HG03025 (cell line): ENCODE results near the gene PTPRF.

ENCODE experiments used
- ATAC-seq: cut with Tn5 transposase; IDR thresholded peaks from one replicate; pipeline ENCODE4 v1.9.1; 2021; ENCODE audit warnings: mild to moderate bottlenecking, moderate library complexity; ENCODE audit not compliant: unreplicated experiment, low FRiP score

The PTPRF gene

DNA sequence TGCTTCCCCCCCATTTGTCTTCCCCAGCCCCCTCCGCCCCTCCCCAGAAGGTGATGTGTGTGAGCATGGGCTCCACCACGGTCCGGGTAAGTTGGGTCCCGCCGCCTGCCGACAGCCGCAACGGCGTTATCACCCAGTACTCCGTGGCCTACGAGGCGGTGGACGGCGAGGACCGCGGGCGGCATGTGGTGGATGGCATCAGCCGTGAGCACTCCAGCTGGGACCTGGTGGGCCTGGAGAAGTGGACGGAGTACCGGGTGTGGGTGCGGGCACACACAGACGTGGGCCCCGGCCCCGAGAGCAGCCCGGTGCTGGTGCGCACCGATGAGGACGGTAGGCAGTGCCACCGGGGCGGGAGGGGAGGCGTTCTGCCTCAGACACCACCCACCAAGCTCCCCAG is 67.0 kb downstream of the PTPRF start:
- ATAC-seq: no peak

DNA sequence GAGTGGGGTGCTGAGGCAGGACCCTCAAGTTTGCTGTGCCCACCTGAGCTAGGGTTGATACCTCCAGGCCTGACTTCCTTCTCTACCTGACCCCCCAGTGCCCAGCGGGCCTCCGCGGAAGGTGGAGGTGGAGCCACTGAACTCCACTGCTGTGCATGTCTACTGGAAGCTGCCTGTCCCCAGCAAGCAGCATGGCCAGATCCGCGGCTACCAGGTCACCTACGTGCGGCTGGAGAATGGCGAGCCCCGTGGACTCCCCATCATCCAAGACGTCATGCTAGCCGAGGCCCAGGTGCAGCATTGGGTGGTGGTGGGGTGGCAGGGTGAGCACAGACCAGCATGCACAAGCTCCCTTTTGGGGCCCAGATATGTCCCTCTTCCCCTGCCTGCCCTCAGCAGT is 67.9 kb downstream of the PTPRF start:
- ATAC-seq: no peak

DNA sequence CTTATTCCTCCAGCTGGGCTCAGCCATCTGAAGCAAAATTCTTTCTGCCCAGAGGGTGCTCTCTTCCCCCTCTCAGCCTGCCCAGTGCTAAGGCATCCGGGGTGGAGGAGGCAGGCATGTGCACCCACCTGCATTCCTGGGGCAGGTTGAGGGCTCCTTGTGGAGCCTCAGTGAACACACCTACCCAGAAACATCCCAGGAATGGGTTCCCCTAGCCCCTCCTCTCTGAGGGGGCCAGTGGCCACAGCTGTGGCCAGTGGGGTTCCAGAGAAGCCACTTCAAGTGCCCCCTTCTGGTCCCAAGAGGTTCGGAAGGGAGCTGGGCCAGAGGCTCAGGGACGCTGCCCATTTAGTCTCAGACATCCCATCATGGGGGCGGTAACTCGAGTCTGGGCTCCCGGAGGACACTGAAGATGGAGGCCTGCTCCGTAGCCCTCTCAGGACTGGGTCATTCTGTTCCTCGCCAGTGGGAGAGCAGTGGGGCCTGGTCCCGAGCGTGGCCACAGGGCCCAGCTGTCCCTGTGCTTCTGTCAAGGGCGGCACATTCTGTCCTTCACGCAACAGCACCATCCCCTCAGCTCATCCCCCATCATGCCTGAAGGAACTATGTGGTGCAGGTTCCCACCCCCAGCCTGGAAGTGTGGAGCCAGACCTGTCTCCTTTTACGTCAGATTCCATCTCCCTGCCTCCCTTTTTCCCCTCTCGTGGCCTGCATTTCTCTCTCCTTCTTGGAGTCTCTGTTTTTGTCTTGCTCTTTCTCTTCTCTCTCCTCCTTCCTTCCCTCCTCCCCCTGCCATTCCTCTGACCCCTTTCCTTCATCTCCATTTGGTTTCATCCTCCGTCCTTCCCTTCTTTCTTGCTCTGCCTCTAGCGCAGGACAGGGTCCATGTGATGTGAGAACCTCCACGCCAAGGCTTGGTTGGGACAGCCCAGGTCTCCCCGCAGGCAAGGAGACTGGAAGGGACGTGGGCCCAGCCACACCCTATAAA is 69.6 kb downstream of the PTPRF start:
- ATAC-seq: no peak

DNA sequence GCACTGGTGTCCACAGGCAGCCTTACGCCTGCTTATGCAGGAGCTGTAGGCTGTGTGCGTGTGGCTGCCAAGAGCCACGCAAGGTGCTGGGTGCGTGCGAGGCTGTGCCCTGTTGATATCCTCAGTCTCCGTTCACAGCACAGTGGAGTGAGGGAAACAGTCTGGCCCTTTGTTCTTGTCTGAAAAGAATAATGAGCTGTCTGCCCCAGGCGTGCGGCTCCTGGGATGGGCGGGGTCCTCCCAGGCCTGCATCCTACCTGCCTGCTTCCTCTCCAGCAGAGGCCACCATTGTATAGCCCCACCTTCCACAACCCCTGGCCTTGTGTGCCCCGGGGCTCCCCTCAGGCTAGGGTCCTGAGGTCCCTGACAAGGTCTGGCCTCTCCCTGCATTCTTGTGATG is 72.3 kb downstream of the PTPRF start:
- ATAC-seq: no peak

DNA sequence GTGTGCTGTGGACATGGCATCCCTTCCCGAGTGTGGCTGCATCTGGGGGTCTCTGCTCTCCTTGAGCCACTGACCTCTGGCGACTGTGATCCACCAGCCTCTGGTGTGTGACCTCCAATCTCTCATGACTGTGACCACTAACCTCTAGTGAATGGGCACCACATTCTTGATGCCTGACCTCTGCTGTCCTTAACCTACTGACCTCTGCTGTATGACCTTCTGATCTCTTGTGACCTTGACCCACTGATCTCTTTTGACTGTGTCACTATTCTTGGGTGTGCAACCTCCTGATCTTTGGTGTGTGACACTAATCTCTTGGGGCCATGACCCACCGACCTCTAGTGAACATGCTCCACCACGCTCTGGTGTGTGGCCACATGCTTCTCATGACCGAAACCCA is 73.5 kb downstream of the PTPRF start:
- no peak for ATAC-seq

DNA sequence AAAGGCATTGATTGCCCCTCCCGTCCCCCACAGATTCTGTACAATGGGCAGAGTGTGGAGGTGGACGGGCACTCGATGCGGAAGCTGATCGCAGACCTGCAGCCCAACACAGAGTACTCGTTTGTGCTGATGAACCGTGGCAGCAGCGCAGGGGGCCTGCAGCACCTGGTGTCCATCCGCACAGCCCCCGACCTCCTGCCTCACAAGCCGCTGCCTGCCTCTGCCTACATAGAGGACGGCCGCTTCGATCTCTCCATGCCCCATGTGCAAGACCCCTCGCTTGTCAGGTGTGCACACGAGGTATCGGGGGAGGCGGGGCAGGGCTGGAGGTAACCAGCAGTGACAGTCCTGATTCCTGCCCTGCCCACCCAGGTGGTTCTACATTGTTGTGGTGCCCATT is 74.5 kb downstream of the PTPRF start:
- ATAC-seq: no peak

DNA sequence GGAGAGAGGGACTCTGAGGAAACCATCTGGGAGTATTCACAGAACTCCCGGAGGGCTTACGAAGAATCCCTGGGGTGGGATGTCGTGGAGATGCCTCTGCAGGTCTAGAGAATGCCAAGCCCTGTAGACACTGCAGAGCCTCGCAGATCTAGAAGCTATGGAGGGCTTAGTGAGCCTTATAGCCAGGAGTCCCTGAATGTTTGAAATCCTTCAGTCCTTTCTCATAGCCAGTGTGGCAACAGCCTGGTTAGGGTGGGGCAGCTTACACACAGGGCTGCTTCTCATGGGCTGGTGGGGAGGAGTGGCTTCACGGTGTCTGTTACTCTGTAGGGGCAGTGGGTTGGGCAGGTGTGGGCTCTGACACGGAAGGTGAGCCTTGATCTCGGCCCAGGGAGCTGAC is 75.1 kb downstream of the PTPRF start:
- ATAC-seq: no peak

DNA sequence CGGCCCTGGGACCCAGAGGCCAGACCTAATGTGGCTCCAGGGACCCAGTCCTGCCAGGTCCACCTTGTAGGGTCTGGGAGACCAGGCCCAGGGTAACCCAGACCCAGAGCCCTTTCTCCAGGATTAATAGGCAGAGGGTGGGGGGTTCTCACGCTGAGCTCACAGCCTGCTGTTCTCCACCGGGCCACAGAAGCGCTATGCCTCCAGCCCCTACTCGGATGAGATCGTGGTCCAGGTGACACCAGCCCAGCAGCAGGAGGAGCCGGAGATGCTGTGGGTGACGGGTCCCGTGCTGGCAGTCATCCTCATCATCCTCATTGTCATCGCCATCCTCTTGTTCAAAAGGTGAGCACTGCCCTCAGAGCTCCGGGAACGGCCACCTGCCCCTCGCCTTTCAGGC is 75.9 kb downstream of the PTPRF start:
- ATAC-seq: no peak

DNA sequence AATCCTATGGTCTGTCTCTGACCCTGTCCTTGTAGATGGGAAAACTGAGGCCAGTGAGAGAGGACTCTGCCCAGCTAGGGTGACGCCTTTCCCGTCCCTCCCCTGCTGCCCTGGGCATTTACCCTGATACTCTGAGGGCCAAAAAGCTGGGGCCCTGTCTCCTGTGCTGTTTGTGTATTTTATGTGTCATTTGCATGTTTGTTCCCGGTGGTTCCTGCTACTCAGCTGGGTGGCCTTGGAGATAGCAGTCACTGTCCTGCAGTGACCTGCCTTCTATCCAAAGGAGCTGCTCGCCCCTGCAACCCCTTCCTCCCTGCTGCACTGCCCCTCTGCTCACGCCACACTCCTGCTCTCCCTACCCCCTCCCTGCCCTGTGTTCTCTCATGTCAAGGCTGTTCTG is 78.1 kb downstream of the PTPRF start:
- ATAC-seq: no peak

DNA sequence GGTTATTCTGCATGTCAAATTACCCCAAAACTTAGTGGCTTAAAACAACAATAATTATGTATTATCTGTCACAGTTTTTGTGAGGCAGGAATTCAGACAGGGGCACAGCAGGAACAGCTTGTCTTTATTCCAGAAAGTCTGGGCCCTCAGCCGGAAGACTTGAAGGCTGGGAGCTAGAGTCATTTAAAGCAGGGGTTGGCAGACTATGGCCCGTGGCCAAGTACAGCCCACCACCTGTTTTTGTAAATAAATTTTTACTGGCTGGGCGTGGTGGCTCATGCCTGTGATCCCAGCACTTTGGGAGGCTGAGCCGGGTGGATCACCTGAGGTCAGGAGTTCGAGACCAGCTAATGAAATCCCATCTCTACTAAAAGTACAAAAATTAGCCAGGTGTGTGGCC is 79.7 kb downstream of the PTPRF start:
- no peak for ATAC-seq

DNA sequence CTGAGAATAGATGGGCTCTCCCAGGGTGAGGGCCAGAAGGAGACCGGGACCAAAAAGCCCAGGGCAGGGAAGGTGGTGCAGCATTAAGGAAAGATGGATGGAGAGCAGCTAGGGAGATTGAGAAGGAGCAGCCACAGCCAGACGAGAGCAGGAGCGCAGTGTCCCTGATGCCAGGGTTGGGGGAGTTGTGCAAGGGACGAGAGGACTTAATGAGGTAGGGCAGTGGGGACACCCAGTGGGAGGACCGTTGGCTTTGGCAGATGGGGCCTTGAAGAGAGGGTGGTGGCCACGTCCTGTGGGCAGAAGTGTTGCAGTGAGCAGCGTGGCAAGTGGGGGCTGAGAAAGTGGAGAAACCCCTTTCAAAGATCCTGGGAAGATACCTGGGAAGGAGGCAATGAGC is 81.3 kb downstream of the PTPRF start:
- no peak for ATAC-seq

DNA sequence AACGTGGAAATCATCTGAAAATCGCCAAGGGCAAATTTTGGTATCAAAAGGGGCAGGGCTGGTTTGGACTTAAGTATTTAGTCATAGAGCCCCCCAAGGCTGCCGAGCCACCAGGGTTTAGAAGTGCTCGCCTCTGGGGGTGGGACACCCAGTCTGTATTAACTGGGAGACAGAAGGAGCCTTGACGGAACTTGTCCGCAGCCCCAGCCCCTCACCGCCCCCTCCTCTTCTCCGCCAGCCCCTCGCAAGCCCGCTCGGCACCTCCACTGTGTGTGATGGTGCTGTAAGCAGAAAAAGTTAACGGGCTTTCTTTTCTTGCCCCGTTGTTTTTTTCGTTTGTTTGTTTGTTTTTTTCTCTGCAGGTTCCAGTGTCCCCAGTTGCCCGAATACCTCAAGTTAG is 81.7 kb downstream of the PTPRF start:
- ATAC-seq: no peak

DNA sequence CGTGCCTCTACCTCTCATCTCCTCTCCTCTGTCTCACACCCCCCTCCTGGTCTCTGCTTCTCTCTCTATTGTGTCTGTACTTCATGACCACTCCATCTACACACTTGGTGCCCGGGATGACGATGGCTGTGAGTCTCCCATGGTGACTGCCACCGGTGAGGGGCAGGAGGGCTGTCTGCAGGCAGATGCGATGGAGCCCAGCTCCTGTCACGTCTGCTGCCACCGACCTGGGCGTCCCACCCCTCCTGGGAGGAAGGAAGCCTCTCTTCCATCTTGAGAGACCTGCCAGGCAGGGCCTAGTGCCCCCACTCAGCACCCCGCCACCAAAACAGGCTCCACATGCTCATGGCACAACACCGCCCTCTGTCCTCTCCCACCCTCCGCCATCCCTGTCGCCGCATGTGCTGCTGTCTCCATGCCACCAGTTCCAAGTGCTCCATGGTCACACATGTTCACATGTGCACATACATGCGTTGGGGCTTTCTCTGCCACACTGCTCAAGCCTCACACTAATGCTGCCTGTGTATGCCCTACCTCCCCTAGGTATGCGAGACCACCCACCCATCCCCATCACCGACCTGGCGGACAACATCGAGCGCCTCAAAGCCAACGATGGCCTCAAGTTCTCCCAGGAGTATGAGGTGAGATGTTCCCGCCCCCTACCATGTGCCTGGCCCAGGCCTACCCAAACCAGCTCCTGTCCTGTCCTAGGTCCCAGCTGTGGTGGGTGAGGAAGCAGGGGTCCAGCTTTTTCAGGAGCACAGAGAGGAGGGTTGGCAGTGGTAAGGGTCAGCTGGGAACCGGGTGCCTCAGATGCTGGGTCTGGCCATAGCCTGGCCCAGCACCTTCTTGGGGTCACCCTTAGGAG is 82.6 kb downstream of the PTPRF start:
- ATAC-seq: no peak

DNA sequence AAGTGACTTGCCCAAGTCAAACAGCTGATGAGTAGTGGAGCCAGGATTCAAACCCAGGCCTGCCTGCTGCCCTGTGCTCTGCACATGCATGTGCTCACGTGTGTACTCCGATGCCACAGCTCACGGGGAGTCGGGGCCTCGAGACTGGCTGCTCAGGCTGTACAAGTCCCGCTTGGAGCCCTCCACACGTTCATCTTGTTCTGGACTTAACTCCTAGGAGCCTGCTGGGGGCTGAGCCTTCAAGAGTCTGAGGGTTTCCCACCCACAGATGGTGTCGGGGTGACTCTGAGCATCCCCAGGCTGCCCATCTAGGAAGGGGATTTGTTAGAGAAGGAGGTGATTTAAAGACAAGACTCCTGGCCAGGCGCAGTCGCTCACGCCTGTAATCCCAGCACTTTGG is 83.5 kb downstream of the PTPRF start:
- no peak for ATAC-seq

DNA sequence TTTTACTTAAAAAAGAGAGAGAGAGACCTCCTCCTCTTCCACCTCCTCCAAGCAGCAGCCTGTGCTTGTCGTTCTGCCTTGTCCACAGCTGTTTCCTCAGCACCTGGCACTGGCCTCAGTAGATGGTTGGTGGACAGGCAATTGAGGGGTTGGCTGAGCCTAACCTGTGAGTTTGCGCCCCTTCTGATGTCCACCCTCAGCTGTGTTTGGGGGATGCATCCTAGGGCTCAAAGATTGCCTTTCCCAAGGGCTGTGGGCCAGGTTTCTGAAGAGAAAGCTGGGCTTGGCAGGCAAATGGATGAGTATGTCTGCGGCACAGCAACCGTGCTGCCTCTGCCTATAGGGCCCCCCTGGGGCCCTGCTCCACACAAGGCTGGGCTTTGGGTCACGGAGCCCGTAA is 84.2 kb downstream of the PTPRF start:
- no peak for ATAC-seq

DNA sequence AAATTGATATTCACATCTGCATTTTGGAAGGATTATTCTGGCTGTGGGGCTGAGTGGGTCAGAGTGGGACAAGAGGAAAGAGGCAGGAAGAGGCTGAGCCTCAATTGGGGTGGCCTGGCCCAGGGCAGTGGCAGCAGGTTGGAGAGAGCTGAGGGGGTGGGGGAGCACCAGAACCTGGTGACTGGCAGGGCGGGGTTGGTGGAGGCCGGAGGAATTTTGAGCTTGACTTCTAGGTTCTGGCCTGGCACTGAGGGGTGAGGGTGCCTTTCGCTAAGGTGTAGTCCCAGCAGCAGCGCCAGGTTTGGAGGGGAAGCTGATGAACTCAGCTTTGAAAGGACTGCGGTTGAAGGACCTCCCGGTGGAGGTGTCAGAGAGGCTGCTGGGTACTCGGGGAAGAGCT is 85.7 kb downstream of the PTPRF start:
- ATAC-seq: no peak

DNA sequence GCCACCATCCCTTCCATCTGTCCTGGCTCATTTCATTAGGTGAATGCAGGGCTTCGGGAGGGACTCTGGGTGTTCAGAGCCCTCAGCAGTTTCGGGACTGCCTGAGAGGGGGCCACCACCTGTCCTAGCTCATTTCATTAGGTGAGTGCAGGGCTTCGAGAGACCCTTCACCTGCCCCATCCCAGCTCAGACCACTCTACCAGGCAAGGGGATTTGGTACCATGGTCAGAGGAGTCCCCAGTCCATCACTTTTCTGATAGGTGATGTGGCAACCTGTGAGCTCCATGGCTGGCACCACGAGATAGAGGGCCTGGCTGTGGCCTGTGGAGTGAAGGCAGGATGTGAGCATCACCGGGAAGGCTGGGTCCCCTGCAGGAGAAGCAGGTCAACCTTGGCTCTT is 86.3 kb downstream of the PTPRF start:
- no peak for ATAC-seq

DNA sequence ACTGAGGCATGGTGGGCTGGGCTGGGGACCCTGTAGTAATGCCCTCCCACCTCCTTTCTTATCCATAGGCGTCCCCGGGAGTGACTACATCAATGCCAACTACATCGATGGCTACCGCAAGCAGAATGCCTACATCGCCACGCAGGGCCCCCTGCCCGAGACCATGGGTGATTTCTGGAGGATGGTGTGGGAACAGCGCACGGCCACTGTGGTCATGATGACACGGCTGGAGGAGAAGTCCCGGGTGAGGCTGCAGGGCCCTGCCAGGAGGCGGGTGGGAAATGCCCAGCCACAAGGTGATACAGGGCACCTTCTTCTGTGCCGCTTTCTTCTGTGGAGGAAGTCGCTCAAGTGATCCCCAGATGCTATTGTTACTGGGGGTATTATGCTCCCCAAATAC is 87.0 kb downstream of the PTPRF start:
- ATAC-seq: no peak

DNA sequence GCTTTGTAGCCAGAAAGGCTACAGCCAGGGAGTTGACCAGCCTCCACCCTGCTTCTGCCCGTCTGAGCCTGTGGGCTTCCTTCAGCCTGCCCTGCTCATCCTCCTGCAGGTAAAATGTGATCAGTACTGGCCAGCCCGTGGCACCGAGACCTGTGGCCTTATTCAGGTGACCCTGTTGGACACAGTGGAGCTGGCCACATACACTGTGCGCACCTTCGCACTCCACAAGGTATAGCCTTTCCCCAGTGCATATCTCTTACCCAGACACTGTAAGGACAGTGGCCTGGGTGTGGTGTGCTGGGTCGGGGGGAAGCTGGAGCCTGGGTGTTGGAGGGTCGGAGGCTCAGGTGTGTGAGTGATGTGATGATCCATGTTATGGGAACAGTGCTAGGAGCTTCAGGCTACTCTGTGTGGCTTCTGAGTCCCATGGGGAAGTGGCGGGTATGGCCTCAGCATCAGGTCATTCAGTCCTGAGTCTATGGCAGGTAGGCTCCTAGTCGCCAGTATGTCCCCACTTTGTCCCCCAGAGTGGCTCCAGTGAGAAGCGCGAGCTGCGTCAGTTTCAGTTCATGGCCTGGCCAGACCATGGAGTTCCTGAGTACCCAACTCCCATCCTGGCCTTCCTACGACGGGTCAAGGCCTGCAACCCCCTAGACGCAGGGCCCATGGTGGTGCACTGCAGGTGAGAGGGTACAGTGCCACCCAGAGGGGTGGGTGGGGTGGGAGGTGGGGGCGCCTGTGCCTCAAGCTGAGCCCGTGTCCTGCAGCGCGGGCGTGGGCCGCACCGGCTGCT is 88.0 kb downstream of the PTPRF start:
- no peak for ATAC-seq

DNA sequence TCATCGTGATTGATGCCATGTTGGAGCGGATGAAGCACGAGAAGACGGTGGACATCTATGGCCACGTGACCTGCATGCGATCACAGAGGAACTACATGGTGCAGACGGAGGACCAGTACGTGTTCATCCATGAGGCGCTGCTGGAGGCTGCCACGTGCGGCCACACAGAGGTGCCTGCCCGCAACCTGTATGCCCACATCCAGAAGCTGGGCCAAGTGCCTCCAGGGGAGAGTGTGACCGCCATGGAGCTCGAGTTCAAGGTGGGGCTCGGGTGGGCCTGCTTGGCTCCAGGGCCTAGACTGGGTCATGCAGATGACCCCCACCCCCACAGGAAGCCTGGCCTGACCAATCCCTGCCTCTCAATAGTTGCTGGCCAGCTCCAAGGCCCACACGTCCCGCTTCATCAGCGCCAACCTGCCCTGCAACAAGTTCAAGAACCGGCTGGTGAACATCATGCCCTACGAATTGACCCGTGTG is 88.7 kb downstream of the PTPRF start:
- ATAC-seq: no peak
